DOHH2 (cell line): Measurements from ENCODE around the gene FGF16.

ENCODE experiments used
- H3F3A ChIP-seq: fragments of 200-600 bp; sonication (generic), shearing (Covaris generic); 2 replicates; pipeline ENCODE4 v1.6.0; 2016; ENCODE audit warnings: antibody characterized with exemption, mild to moderate bottlenecking; ENCODE audit not compliant: control insufficient read depth, insufficient read depth
- H3K27ac ChIP-seq: fragments of 200-600 bp; sonication (generic); 2 replicates; pipeline ENCODE4 v1.5.1; 2014; ENCODE audit warnings: low read depth, mild to moderate bottlenecking, low read length, moderate library complexity
- H3K27me3 ChIP-seq: fragments of 200-600 bp; sonication (generic); 2 replicates; pipeline ENCODE4 v1.6.1; 2014; ENCODE audit warnings: mild to moderate bottlenecking, low read length, mixed read lengths; ENCODE audit not compliant: control insufficient read depth
- H3K36me3 ChIP-seq: fragments of 200-600 bp; sonication (generic); 2 replicates; pipeline ENCODE4 v1.6.1; 2014; ENCODE audit warnings: mild to moderate bottlenecking, low read length, moderate library complexity, mixed read lengths; ENCODE audit not compliant: control insufficient read depth
- H3K4me1 ChIP-seq: fragments of 200-600 bp; sonication (generic); 2 replicates; pipeline ENCODE4 v1.6.1; 2014; ENCODE audit warnings: mild to moderate bottlenecking, low read length, mixed read lengths; ENCODE audit not compliant: control insufficient read depth
- H3K4me2 ChIP-seq: fragments of 200-600 bp; sonication (generic); 2 replicates; pipeline ENCODE4 v1.6.0; 2014; ENCODE audit warnings: mild to moderate bottlenecking, low read length, moderate library complexity
- H3K4me3 ChIP-seq: fragments of 200-600 bp; sonication (generic); 2 replicates; pipeline ENCODE4 v1.5.1; 2014; ENCODE audit warnings: mild to moderate bottlenecking, low read length, mixed read lengths
- H3K79me2 ChIP-seq: fragments of 200-600 bp; sonication (generic); 2 replicates; pipeline ENCODE4 v1.6.1; 2014; ENCODE audit warnings: mild to moderate bottlenecking, low read length, mixed read lengths; ENCODE audit not compliant: control insufficient read depth
- H3K9me2 ChIP-seq: fragments of 200-600 bp; sonication (generic); replicated peaks from 2 replicates; pipeline ENCODE4 v1.6.1; 2014; ENCODE audit warnings: mild to moderate bottlenecking, low read length, mixed read lengths; ENCODE audit not compliant: control insufficient read depth
- H3K9me3 ChIP-seq: fragments of 200-600 bp; sonication (generic); 2 replicates; pipeline ENCODE4 v1.6.1; 2014; ENCODE audit warnings: antibody characterized with exemption, low read length, mixed read lengths; ENCODE audit not compliant: control insufficient read depth, insufficient read depth
- H4K20me1 ChIP-seq: fragments of 200-600 bp; sonication (generic); 2 replicates; pipeline ENCODE4 v1.6.0; 2014; ENCODE audit warnings: low read depth, mild to moderate bottlenecking, antibody characterized with exemption, low read length, moderate library complexity; ENCODE audit not compliant: control insufficient read depth, insufficient read depth
- CTCF ChIP-seq: fragments of 200-600 bp; sonication (generic); IDR thresholded peaks from one replicate; pipeline ENCODE4 v1.5.1; 2014; ENCODE audit warnings: antibody characterized with exemption, mild to moderate bottlenecking, low read depth, low read length; ENCODE audit not compliant: poor library complexity, severe bottlenecking
- EZH2phosphoT487 ChIP-seq: fragments of 200-600 bp; sonication (generic); IDR thresholded peaks from 2 replicates; pipeline ENCODE4 v1.6.1; 2017; ENCODE audit warnings: borderline replicate concordance, mild to moderate bottlenecking, antibody characterized with exemption, low read length, moderate library complexity, mixed read lengths

Gene FGF16

DNA sequence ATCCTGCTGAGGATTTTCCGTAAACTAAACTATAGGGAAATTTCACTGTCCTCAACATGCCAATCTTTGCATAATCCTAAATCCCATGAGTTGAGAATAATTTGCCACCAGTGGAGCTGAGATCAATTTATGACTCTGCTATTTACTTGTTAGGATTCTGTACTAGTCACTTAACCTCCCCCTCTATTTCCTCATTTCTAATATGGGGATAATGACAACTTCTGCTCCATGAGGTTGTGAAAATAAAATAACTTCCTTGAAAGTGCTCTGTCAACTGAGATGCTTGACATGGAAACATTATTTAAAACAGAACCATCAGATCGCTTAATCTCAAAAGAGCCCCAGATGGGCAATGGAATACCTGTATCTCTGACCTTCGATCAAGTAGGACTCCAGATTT, 2.6 kb upstream of the FGF16 start:
- Histone ChIP-seq H3K79me2 (no peaks in the 10 kb centered on the region), H3K4me1 (no peaks in the 10 kb centered on the region), H3K27me3 (no peaks in the 10 kb centered on the region; the same call in 1 of the 2 replicates), H3K9me2 (no peaks in the 10 kb centered on the region), H3K9me3 (no peaks in the 10 kb centered on the region), H3K4me3 (no peak overlapping the region), H3K27ac (no peak overlapping the region), H3F3A (no peaks in the 10 kb centered on the region), H4K20me1 (no peaks in the 10 kb centered on the region), H3K36me3 (no peaks in the 10 kb centered on the region), H3K4me2 (no peak overlapping the region)
- TF ChIP-seq EZH2phosphoT487 (no peak), CTCF (no peak)

DNA sequence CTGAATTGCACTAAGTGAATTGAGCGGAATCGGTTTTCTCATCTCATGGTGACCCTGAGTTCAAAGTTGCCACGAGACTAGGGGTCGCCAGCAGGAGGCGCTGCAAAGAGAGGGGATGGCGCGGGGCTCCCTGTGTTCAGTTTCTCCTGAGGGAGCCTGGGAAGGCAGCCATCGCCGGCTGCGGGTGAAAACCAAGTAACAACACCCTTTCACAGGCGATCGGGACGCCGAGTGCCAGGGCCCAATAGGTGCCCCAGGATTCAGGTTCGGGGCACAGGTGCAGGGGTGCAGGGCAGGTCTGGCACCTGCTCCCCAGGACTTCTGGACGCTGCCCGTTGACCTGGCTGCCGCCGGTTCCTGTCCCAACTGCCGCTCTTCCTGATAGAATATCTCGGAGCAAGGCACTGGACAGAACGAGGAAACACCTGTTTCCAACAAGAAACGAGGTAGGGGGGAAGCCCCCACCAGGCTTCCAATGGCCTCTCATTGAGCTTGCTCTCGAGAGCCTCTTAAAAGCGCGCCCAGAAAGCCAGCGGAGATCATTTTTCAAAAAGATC, 1.1 kb upstream of the FGF16 start:
- no peak overlapping the region for H3K27ac ChIP-seq
- H3K36me3 ChIP-seq, result no peaks in the 10 kb centered on the region
- no peaks in the 10 kb centered on the region for H3K79me2 ChIP-seq
- H3K4me1 ChIP-seq, result no peaks in the 10 kb centered on the region
- H3K4me2 ChIP-seq, result no peak overlapping the region
- H3K9me2 ChIP-seq, result no peaks in the 10 kb centered on the region
- H3K4me3 ChIP-seq, result no peak overlapping the region
- H4K20me1 ChIP-seq, result no peaks in the 10 kb centered on the region
- H3K9me3 ChIP-seq, result no peaks in the 10 kb centered on the region
- no peaks in the 10 kb centered on the region for H3F3A ChIP-seq
- no peaks in the 10 kb centered on the region; the same call in 1 of the 2 replicates for H3K27me3 ChIP-seq
- TF ChIP-seq EZH2phosphoT487, result no peak
- peak; percentile 20 for TF ChIP-seq CTCF

- Histone ChIP-seq H3K9me3 (no peaks in the 10 kb centered on the region), H3K27me3 (no peaks in the 10 kb centered on the region; the same call in 1 of the 2 replicates), H3K4me3 (no peak overlapping the region), H3K4me2 (no peak overlapping the region), H3K4me1 (no peaks in the 10 kb centered on the region), H3K79me2 (no peaks in the 10 kb centered on the region), H4K20me1 (no peaks in the 10 kb centered on the region), H3F3A (no peaks in the 10 kb centered on the region), H3K36me3 (no peaks in the 10 kb centered on the region), H3K9me2 (no peaks in the 10 kb centered on the region), H3K27ac (no peak overlapping the region)
- TF ChIP-seq EZH2phosphoT487, result no peak
- no peak for TF ChIP-seq CTCF
These were observed 722 bp downstream of the FGF16 start for GRCh38 chrX:77447653-77448569.
